Vagina (tissue), 2 donors: ENCODE data around the gene ZIC5.

ENCODE experiments used
- POLR2A ChIP-seq, 2 donors: fragments of 450-650 bp; IDR thresholded peaks; one replicate each; pipeline ENCODE4 v1.6.1; 2017; ENCODE audit warnings: antibody characterized with exemption in 2 of 2, mild to moderate bottlenecking in 2 of 2, moderate library complexity in 2 of 2
- POLR2AphosphoS5 ChIP-seq, 2 donors: sonication (generic); formaldehyde crosslinking; IDR thresholded peaks; one replicate each; pipeline ENCODE4 v1.9.0; 2017; ENCODE audit warnings: antibody characterized with exemption in 2 of 2, mild to moderate bottlenecking in 2 of 2, low read depth in 1 of 2; ENCODE audit not compliant: insufficient read depth in 1 of 2
- TF ChIP-seq, protein P1 (sequence below), 3 experiments: fragments of 450-650 bp in 2 of 3; fragments of 200-600 bp in 1 of 3; sonication (generic) in 1 of 3; IDR thresholded peaks; one replicate each; pipeline ENCODE4 v1.5.1; 2017 to 2019; ENCODE audit warnings: antibody characterized with exemption in 3 of 3, mild to moderate bottlenecking in 2 of 3, moderate library complexity in 2 of 3

DNA sequence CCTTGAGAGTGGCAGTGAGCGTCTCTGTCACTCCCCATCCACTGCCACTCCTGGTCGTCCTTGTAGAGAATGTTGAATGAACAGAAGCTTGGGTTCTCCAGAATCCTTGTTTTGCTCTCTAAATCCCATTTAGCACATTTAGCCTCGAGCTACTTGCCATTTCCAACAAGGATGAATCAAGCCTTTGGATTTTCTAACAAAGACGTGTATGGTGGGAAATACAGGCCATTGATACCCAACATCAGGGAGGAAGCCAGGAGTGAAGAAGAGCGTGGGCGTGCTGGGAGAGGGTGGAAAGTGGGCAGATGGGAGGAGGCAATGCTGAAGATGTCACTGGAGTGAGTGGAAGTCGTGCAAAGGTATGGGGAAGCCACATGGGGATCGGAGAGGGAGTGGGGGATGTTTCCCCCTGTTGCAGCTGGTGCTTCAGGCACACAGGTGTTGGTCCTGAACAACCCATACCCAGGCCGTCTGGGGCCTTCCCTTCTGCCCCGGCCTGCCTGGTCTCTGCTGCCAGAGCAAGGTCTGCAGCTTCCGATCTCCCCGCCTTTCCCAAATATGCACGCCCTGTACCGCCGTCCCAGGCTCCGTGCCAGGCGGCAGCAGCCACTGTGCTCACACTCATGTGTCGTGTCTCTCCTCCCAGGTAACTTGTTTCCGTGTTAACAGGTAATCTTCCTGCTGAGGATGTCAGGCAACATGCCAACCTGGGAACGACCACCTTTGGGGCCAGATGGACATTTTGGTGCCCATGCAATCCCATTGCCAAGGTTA lies 48.7 kb downstream of the ZIC5 start:
- TF ChIP-seq, protein P1, sequence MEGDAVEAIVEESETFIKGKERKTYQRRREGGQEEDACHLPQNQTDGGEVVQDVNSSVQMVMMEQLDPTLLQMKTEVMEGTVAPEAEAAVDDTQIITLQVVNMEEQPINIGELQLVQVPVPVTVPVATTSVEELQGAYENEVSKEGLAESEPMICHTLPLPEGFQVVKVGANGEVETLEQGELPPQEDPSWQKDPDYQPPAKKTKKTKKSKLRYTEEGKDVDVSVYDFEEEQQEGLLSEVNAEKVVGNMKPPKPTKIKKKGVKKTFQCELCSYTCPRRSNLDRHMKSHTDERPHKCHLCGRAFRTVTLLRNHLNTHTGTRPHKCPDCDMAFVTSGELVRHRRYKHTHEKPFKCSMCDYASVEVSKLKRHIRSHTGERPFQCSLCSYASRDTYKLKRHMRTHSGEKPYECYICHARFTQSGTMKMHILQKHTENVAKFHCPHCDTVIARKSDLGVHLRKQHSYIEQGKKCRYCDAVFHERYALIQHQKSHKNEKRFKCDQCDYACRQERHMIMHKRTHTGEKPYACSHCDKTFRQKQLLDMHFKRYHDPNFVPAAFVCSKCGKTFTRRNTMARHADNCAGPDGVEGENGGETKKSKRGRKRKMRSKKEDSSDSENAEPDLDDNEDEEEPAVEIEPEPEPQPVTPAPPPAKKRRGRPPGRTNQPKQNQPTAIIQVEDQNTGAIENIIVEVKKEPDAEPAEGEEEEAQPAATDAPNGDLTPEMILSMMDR (IDR thresholded peaks at IDR 0.05), result no peak
- no peak for TF ChIP-seq POLR2A (IDR thresholded peaks at IDR 0.05)
- no peak for TF ChIP-seq POLR2AphosphoS5 (IDR thresholded peaks at IDR 0.05; ENCODE audit: insufficient read depth in 1 of 2, low read depth in 1 of 2)
